ENCODE results near the gene BCL11B. TPM values are rescaled to one million over a fixed set of nuclear protein-coding genes. Genes with fewer than 3 reads are reported as not detected.

The BCL11B gene
- total RNA-seq, 2 experiments from 2014 or later, result not detected

DNA sequence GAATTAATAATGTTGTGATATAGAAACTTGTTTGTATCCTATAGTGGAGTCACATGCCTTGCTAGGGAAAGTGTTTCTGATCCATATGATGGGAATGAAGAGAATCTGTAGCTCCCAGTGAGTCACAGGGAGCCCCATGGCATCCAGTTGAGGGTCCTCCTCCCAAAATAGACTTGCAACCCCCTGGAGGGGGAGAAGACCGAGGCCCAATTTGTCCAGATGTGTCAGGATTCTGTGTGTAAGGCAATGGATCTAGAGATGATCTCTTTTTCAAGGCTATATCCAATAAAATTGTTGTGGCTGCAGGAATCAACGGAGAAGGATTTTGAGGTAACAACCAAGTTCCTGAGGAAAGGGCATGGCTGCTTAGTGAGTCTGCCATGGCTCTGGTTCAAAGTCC, 121.8 kb downstream of the BCL11B start:
- H3K4me1 ChIP-seq (ENCODE audit: insufficient read depth, low read length, poor library complexity, severe bottlenecking), result no peaks in the 10 kb centered on the region
- intact Hi-C loops (cut with micrococcal nuclease; ENCODE audit: unreplicated experiment), result no loop called here
- CTCF ChIA-PET (ENCODE audit: unreplicated experiment), result no interaction called here

GRCh38 chr14:99148861-99149610, 123.0 kb downstream of the BCL11B start:
- TF ChIP-seq, protein P1, sequence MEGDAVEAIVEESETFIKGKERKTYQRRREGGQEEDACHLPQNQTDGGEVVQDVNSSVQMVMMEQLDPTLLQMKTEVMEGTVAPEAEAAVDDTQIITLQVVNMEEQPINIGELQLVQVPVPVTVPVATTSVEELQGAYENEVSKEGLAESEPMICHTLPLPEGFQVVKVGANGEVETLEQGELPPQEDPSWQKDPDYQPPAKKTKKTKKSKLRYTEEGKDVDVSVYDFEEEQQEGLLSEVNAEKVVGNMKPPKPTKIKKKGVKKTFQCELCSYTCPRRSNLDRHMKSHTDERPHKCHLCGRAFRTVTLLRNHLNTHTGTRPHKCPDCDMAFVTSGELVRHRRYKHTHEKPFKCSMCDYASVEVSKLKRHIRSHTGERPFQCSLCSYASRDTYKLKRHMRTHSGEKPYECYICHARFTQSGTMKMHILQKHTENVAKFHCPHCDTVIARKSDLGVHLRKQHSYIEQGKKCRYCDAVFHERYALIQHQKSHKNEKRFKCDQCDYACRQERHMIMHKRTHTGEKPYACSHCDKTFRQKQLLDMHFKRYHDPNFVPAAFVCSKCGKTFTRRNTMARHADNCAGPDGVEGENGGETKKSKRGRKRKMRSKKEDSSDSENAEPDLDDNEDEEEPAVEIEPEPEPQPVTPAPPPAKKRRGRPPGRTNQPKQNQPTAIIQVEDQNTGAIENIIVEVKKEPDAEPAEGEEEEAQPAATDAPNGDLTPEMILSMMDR (conservative IDR thresholded peaks at IDR 0.05; ENCODE audit: low read length), result no peak
- no peak for TF ChIP-seq EZH2phosphoT487 (IDR thresholded peaks at IDR 0.05; ENCODE audit: borderline replicate concordance, low read depth, low read length)
- no TSS peak for BruUV-seq (replicated peaks)
- peaks cover under 1% of the 10 kb centered on the region for H3K4me1 ChIP-seq (ENCODE audit: insufficient read depth, low read length, poor library complexity, severe bottlenecking)
- no peak for DNase-seq (ENCODE audit: low spot score)
- no peaks in the 10 kb centered on the region for H3K79me2 ChIP-seq (ENCODE audit: insufficient read depth, low read depth, low read length)
- H3K4me2 ChIP-seq (ENCODE audit: low read length), result no peak overlapping the region
- H3K4me3 ChIP-seq (ENCODE audit: low read depth, low read length, poor library complexity, severe bottlenecking), result no peak overlapping the region
- ChIA-PET CTCF (ENCODE audit: unreplicated experiment) (no interaction called here), POLR2A (no interaction called here)
- H3K27ac ChIP-seq (ENCODE audit: low read depth, low read length, poor library complexity, severe bottlenecking), result no peak overlapping the region
- H3K9me3 ChIP-seq (ENCODE audit: low read length), result no peaks in the 10 kb centered on the region
- H3K9me2 ChIP-seq (ENCODE audit: insufficient read depth, low read length), result no peaks in the 10 kb centered on the region
- no peak overlapping the region for H2AFZ ChIP-seq (ENCODE audit: low read length)
- no peaks in the 10 kb centered on the region for H3K36me3 ChIP-seq (ENCODE audit: insufficient read depth, low read length)
- H4K20me1 ChIP-seq (ENCODE audit: insufficient read depth, low read length), result no peaks in the 10 kb centered on the region
- intact Hi-C loops (cut with micrococcal nuclease; ENCODE audit: unreplicated experiment), result no loop called here

More for the DNA sequence above, 121.8 kb downstream of the BCL11B start:
- H3K79me2 ChIP-seq (ENCODE audit: insufficient read depth, low read depth, low read length), result no peaks in the 10 kb centered on the region
- H3K27ac ChIP-seq (ENCODE audit: low read depth, low read length, poor library complexity, severe bottlenecking), result no peak overlapping the region
- BruUV-seq (replicated peaks), result no TSS peak
- no peaks in the 10 kb centered on the region for H4K20me1 ChIP-seq (ENCODE audit: insufficient read depth, low read length)
- H3K4me2 ChIP-seq (ENCODE audit: low read length), result no peak overlapping the region
- no peak for TF ChIP-seq EZH2phosphoT487 (IDR thresholded peaks at IDR 0.05; ENCODE audit: borderline replicate concordance, low read depth, low read length)
- TF ChIP-seq, protein P1 (conservative IDR thresholded peaks at IDR 0.05; ENCODE audit: low read length), result no peak
- H3K36me3 ChIP-seq (ENCODE audit: insufficient read depth, low read length), result no peaks in the 10 kb centered on the region
- POLR2A ChIA-PET, result no interaction called here
- no peak for DNase-seq (ENCODE audit: low spot score)
- no peaks in the 10 kb centered on the region for H3K9me2 ChIP-seq (ENCODE audit: insufficient read depth, low read length)
- H2AFZ ChIP-seq (ENCODE audit: low read length), result no peak overlapping the region
- no peak overlapping the region for H3K4me3 ChIP-seq (ENCODE audit: low read depth, low read length, poor library complexity, severe bottlenecking)
- no peaks in the 10 kb centered on the region for H3K9me3 ChIP-seq (ENCODE audit: low read length)

DNA sequence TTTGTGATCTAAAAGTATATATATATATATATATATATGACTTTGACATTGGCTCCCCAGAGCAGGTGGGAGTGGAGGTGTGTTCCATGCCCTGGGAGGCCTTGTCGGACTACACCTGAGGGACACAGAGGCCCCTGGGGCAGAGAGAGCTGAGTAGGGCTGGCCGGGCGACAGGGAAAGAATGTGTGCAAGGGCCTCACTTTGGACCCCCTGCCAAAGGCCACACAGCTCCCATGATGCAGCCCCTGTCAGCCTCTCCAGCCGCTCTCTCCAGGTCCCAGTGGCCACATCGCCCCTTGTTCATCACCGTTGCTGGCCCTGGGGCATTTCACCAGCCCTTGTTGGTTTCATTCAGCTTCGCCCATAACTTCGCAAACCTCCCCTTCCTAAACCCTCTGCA, 123.9 kb downstream of the BCL11B start:
- Histone ChIP-seq H3K36me3 (ENCODE audit: insufficient read depth, low read length) (no peaks in the 10 kb centered on the region), H3K79me2 (ENCODE audit: insufficient read depth, low read depth, low read length) (no peaks in the 10 kb centered on the region), H3K4me3 (ENCODE audit: low read depth, low read length, poor library complexity, severe bottlenecking) (no peak overlapping the region), H3K9me2 (ENCODE audit: insufficient read depth, low read length) (no peaks in the 10 kb centered on the region), H4K20me1 (ENCODE audit: insufficient read depth, low read length) (no peaks in the 10 kb centered on the region), H3K9me3 (ENCODE audit: low read length) (no peaks in the 10 kb centered on the region), H3K27ac (ENCODE audit: low read depth, low read length, poor library complexity, severe bottlenecking) (no peak overlapping the region), H3K4me2 (ENCODE audit: low read length) (no peak overlapping the region), H3K4me1 (ENCODE audit: insufficient read depth, low read length, poor library complexity, severe bottlenecking) (peaks cover 3% of the 10 kb centered on the region), H2AFZ (ENCODE audit: low read length) (no peak overlapping the region)
- BruUV-seq (replicated peaks), result no TSS peak
- CTCF ChIA-PET (ENCODE audit: unreplicated experiment), result no interaction called here
- intact Hi-C loops (cut with micrococcal nuclease; ENCODE audit: unreplicated experiment), result no loop called here
- POLR2A ChIA-PET, result interaction anchor here (0.6 to 0.7 kb wide), 2 partner anchors 144 to 428 kb away, joined by 3 to 4 read pairs; no protein-coding TSS in a partner anchor
- no peak for DNase-seq (ENCODE audit: low spot score)
- TF ChIP-seq, protein P1 (conservative IDR thresholded peaks at IDR 0.05; ENCODE audit: low read length), result no peak
- no peak for TF ChIP-seq EZH2phosphoT487 (IDR thresholded peaks at IDR 0.05; ENCODE audit: borderline replicate concordance, low read depth, low read length)

Data from OCI-LY7 (cell line).